WI38 (cell line): Measurements from ENCODE around the gene HOXC6.

Experiments
- H3K4me3 ChIP-seq: 2 replicates; pipeline ENCODE4 v1.5.1; 2011; ENCODE audit warnings: low read depth, mild to moderate bottlenecking, control low read depth, low read length
- TF ChIP-seq, protein P1 (sequence below): IDR thresholded peaks from 2 replicates; pipeline ENCODE4 v1.5.1; 2012; ENCODE audit warnings: low read depth, mild to moderate bottlenecking, control low read depth, low read length

HOXC6 gene

DNA sequence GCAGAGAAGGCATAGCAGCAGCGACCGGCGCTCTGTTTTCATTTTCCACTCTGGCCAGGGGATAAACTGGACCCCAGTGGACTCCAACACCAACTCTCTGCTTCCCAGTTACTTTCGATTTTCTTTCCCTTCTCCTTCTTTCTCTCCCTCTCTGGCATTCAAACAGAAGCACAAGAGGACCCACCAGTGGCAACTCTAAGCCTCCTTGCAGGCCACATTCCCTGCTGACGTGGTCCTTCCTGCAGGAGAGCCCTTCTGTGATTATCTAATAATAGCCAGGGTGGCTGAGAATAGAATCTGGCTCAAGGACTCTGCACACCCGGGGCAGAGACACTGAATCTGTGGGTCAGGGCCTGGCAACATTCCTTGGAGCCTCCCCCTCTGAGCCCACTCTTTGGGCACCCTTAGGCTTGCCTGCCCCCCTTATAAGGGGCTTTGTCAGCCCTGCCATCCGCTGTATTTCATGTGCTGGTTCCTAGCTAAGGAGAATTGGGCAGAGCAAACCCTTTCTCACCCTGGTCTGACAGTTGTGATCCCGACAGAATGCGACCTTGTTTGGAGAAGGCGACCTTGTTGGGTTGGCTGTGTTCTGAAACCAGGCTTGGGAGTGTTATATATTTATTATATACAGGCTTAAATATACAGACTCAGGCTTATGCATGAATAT is 8.2 kb upstream of the HOXC6 start:
- TF ChIP-seq, protein P1, sequence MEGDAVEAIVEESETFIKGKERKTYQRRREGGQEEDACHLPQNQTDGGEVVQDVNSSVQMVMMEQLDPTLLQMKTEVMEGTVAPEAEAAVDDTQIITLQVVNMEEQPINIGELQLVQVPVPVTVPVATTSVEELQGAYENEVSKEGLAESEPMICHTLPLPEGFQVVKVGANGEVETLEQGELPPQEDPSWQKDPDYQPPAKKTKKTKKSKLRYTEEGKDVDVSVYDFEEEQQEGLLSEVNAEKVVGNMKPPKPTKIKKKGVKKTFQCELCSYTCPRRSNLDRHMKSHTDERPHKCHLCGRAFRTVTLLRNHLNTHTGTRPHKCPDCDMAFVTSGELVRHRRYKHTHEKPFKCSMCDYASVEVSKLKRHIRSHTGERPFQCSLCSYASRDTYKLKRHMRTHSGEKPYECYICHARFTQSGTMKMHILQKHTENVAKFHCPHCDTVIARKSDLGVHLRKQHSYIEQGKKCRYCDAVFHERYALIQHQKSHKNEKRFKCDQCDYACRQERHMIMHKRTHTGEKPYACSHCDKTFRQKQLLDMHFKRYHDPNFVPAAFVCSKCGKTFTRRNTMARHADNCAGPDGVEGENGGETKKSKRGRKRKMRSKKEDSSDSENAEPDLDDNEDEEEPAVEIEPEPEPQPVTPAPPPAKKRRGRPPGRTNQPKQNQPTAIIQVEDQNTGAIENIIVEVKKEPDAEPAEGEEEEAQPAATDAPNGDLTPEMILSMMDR, result no peak
- H3K4me3 ChIP-seq, result no peak overlapping the region

DNA sequence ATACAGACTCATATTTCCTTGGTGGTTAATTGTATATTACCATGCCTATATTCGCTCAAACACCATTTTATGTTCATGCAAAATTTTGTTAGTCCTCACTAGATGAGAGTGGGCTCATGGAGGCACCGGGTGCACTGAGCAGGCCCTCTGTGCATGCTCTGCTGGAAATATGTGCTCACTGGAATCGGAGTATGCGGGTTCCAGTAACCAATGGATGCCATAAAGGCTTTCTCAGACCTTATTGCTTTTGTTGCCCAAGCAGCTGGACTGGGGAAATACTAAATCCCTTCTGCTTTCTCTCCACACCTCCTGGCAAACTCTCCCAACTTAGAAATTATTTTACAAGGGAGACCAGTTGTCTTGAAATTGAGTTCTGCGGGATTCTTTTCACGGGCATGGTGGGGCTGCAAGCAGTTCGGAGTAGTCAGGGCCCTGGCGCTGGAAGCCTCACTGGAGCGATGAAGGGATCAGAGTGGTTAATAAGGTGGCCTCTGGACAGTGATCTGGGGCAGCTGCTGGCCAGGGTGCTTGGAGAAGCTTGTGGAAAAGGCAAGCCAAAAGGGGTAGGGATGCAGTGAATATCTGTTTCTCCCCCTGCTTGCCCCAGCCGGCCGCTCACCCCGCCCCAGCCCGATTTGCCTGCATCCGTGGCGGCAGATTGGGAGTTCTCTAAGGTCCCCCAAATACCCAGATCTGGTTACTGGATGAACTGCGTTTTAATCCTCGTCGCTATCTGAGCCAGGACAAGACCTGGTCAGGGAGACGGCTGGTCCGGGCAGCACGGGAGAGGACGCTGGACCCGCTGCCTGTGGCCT is 7.4 kb upstream of the HOXC6 start:
- TF ChIP-seq, protein P1, result no peak
- no peak overlapping the region for H3K4me3 ChIP-seq

DNA sequence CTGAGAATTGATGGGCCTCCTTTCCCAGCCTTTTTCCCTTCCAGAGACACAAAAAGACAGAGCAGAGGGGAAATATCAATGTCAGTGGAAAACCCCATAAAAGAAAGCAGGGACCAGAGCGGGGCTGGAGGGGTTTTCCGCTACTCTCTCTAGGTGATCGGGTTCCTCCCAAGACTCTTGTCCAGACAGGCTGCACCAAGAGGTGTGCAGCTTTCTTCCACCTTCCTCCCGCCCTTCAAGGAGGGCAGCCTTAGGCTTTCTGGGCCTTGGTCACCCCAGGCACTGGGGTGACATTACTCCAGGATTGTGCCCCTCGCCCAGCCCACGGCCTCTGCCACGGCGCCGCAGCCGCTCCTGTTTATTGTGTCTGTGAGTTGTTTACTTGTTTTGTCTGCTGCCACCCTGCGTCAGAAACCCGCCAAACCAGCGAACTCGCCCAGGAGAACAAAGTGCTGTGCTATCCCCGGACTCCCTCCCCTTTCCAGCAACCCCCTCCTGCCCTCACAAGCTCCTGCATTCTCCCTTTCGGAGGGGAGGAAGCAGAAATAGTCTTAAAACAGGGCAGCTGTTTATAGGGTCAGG is 6.7 kb upstream of the HOXC6 start:
- no peak overlapping the region for H3K4me3 ChIP-seq
- TF ChIP-seq, protein P1, result no peak

DNA sequence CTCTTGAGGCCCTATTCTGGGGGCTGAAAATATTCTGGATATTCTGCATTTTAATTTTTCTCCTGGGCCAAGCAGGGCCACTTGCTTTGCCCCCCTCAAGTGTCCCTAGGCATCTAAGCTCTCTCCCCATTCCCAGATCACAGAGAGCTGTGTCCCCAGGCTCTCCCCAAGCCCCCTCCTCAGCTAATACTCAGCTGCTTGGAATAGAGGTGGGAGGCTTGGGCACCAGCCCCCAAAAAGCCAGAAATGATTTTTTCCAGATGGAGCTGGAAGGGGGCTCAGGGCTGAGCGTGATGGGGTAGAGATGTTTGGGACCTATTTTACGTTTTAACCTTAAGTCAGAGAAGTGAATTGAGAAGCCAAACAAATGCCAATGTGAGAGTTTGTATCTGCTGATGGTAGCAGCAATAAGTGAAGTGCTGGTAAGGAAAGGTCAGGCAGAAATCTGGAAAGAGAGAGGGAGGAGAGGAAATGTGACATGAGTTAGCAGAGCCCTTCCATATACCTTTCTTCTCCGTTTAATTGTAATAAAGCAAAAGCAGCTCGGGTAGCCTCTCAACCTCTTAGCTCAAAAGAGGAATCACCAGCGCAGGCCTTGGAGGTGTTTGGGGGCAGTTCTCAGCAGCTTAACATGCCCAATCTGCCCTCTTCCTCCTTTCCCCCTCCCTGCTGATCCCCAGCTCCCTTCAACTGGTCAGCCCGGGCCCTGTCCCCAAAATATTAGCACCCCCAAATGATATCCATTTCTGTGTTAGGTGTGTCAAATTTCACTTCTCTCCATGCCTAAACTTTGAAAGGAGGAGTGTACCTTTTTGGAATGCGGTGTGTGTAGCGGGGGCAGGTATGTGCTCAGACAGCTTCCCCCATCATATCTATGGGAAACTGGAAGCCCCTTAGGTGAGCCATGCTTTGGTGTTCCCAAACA is 5.0 kb upstream of the HOXC6 start:
- no peak overlapping the region for H3K4me3 ChIP-seq
- TF ChIP-seq, protein P1, result no peak

DNA sequence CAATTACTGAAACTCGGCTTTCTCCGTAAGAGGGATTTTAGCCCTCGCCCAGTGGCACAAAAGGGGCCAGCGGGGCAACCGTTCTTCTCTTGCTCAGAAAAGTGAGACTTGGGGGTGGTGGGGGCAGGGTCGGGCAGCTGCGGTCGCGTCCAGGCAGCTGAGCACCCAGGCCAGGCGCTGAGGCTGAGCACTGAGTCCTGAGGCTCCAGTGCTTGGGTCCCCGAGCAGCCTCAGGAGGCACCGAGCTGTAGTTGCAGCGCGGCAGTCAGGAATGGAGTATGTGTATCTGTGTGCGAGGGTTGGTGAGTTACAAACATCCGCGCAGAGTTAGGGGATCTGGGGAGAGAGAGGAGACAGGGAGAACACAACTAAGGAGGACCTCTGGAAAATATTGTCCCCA is 4.1 kb upstream of the HOXC6 start:
- no peak overlapping the region for H3K4me3 ChIP-seq
- TF ChIP-seq, protein P1, result no peak

DNA sequence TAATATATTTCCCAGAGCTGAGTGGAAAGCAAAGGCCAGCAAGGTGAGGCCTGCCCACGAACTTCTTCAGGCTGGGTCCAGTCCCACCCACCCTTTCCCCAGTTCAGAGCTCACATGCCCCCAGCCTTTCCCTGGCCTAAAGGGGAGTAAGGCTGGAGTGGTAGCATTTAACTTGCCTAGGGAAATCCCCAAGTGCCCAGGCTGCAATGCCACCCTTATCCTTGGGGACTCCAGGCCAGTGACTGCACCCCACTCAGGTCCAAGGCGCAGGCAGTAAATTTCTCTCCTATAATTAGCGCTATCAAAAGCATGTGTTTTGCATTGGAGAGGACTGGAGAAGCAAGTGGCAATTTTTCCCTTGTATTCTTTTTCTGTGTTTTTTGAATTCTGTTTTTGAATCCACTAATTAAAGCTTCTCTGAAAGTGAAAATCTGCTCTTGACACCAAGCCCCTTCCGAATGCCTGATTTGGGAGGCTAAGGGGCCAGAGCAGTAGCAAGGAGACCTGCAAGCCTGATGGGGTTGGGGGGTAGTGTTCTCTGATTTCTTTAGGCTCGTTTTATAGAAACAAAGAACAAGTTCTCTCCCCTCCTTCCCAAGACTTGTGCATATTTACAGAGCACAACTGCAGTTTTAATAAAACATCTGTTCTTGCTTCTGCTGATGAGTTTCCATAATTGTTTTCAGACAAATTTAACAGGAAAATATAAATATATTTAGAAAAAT is 3.5 kb upstream of the HOXC6 start:
- TF ChIP-seq, protein P1, result no peak
- H3K4me3 ChIP-seq, result no peak overlapping the region
